NCI-H82 (cell line): Measurements from ENCODE around the gene DEPDC1B.
"Not testable (repeated sequence)": the region's sequence is repeated elsewhere in the genome, so short reads cannot be mapped to it uniquely, and the experiment has no call there.

Source experiments
- DNase-seq: peaks from one replicate; lab custom pipeline; 2025; lab: John Stamatoyannopoulos, UW

Gene DEPDC1B

DNA sequence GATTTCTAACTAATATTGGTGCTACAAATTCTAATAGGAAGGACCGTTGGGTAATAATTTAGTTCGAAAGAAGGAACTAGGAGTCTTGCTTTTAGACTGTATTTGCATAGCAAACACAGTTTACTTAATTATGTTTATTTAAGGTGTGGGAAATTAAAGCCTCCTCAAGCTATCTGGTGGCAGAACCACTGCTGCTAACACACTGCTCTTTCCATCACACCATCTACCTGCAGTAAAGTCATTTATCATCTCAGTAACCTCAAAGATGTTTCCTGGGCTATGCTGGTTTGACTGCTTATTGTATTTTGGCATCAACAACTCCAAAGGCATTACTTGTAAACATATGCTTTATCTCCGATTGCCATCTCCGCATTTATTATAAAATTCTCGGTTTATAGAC is 114.3 kb downstream of the DEPDC1B start:
- no peak for DNase-seq

DNA sequence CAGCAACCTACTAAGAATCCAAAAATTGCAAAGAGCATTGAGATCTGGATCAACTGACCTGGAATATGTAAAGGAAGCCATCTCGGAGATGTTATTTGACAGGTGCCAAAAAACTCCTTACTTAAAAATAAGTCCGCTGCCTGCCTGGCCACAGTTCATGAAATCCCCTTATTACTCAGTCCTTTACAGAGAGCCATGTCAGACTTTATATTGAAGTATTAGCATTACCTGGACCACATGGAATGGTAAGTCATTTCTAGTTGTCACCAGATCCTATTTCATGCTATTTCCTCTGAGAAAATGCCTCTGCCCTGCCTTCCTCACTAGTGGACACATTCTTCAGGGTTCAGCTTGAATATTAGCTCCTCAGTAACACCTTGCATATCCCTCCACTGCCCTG is 115.7 kb downstream of the DEPDC1B start:
- no peak for DNase-seq

- no peak for DNase-seq
Observed at GRCh38 chr5:60583616-60584015, 116.3 kb downstream of the DEPDC1B start.

DNA sequence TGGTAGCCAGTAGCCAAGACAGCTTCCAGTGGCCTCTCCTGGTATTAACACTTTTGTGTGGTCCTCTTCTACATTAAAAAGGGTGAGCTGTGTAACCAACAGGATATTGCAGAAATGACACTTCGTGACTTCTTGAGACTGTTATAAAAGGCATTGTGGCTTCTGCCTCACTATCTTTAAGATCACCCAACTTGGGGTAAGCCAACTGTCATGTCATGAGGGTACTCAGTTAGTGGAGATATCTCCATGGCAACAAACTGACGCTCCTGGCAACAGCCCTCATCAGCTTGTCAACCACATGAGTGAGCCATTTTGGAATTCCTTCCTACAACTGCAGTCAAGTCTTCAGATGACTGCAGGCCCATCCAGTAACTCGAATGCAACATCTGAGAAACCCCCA is 121.7 kb downstream of the DEPDC1B start:
- DNase-seq: no peak

- DNase-seq: no peak
Observed at GRCh38 chr5:60577116-60577515, 122.8 kb downstream of the DEPDC1B start.

GRCh38 chr5:60576425-60576824 is 123.5 kb downstream of the DEPDC1B start:
- DNase-seq: no peak

DNA sequence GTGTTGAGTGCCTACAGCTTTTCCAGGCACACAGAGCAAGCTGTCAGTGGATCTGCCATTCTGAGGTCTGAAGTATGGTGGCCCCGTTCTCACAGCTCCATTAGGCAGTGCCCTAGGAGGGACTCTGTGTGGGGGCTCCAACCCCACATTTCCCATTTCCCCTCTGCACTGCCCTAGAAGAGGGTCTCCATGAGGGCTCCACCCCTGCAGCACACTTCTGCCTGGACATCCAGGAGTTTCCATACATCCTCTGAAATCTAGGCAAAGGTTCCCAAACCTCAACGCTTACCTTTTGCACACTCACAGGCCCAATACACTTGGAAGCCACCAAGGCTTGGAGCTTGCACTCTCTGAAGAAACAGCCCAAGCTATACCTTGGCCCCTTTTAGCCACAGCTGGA is 131.3 kb downstream of the DEPDC1B start:
- DNase-seq: no peak

GRCh38 chr5:60563696-60564324 is 136.2 kb downstream of the DEPDC1B start:
- DNase-seq: no peak

DNA sequence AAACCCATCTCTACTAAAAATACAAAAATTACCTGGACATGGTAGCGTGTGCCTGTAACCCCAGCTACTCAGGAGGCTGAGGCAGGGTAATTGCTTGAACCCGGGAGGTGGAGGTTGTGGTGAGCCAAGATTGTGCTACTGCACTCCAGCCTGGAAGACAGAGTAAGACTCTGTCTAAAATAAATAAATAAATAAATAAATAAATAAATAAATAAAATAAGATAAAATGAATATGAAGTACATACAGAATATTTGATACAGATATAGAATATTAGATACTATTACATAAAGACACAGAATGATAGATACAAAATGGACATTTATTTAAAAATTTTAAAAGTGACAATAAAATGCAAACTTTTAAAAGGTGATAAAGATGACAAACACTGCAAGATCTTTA is 146.7 kb downstream of the DEPDC1B start:
- DNase-seq: not testable (repeated sequence)

DNA sequence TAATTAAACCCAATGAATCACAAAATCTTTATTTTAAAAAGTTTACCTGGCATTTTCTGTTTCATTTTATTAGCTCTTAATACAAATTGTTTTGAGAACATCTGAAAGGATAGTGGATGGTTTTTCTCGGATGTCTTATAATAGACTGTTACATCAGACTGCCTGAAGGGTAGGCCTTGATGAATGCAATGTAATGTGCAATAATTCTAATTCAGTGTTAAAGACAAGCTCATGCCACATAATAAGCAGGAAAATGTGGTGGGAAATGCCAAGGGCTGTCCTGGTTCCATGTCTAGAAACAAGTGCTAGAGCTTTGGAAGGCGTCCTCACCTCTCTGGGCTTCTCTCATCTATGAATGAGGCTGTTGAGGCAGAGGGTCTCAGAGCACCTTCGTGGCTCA is 148.1 kb downstream of the DEPDC1B start:
- DNase-seq: no peak

- no peak for DNase-seq
Observed at GRCh38 chr5:60551250-60551649, 148.7 kb downstream of the DEPDC1B start.

- DNase-seq: no peak
Observed at GRCh38 chr5:60550311-60550710, 149.7 kb downstream of the DEPDC1B start.

DNA sequence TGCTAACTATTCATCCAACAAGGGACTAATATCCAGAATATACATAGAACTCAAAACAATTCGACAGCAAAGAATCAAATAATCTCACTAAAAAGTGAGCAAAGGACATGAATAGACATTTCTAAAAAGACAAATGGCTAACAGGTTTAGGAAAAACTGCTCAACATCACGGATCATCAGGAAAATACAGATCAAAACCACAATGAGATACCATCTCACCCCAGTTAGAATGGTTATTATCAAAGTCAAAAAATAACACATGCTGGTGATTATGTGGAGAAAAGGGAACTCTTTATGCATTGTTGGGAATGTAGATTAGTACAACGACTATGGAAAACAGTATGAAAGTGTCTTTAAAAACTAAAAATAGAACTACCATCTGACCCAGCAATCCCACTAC is 150.1 kb downstream of the DEPDC1B start:
- no peak for DNase-seq
